ENCODE measurements around the gene CCT8. TPM values are rescaled to one million over a fixed set of nuclear protein-coding genes. Genes with fewer than 3 reads are reported as not detected.

CCT8 gene
- total RNA-seq, 1 donor from 2014 or later = 132 TPM

GRCh38 chr21:29084372-29084771, 10.9 kb upstream of the CCT8 start:
- Mint-ChIP-seq H3K4me3 (ENCODE audit: unreplicated experiment) (no peak overlapping the region), H3K27ac (ENCODE audit: unreplicated experiment) (no peak overlapping the region), H3K4me1 (ENCODE audit: unreplicated experiment) (peaks cover 7% of the 10 kb centered on the region), H3K36me3 (ENCODE audit: unreplicated experiment) (no peaks in the 10 kb centered on the region), H3K27me3 (ENCODE audit: unreplicated experiment) (peaks cover 3% of the 10 kb centered on the region), H3K9me3 (ENCODE audit: unreplicated experiment) (no peaks in the 10 kb centered on the region)
- no peak for TF ChIP-seq CTCF (IDR thresholded peaks at IDR 0.05)
- no peak for DNase-seq (ENCODE audit: extremely low spot score, unreplicated experiment)

- H3K27ac Mint-ChIP-seq (ENCODE audit: unreplicated experiment) = no peak overlapping the region
- no peaks in the 10 kb centered on the region for H3K36me3 Mint-ChIP-seq (ENCODE audit: unreplicated experiment)
- H3K27me3 Mint-ChIP-seq (ENCODE audit: unreplicated experiment) = peaks cover 3% of the 10 kb centered on the region
- peaks cover 7% of the 10 kb centered on the region for H3K4me1 Mint-ChIP-seq (ENCODE audit: unreplicated experiment)
- no peaks in the 10 kb centered on the region for H3K9me3 Mint-ChIP-seq (ENCODE audit: unreplicated experiment)
- no peak for TF ChIP-seq CTCF (IDR thresholded peaks at IDR 0.05)
- no peak overlapping the region for H3K4me3 Mint-ChIP-seq (ENCODE audit: unreplicated experiment)
- DNase-seq (ENCODE audit: extremely low spot score, unreplicated experiment) = no peak
Measured at GRCh38 chr21:29083306-29083705, 9.9 kb upstream of the CCT8 start.

DNA sequence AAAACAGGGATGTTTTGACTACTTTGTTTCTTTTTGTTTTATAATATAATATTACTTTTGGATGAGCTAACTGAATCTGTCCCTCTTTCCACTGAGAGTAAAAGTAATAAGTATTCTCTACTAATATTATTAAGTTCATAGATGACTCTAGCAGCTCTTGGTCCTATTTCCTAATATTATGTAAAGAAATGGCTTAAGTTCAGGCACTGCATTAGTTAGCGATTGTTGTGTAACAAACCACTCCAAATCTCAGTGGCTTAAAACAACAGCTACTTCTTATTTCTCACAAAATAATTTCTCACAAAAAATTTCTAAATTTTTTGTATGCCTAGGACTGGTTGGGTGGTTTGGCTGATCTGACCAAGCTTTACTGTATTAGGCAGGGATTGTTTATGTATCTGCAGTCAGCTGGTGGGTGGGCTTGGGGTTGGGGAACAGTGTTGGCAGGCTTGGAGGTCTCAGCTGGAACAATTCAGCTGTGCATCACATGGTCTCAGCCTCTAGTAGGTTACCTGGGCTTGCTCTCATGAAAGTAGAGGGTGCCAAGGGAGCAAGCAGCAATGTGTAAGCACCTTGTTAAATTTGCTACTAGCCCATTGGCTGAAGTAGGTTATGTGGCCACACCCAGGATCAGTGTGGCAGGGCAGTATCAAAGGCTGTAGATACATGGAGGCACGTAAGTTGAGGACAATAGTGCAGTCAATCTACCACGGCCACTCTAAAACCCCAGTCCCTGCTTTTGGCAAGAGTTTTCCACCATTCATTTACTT, 8.8 kb upstream of the CCT8 start:
- Mint-ChIP-seq H3K4me3 (ENCODE audit: unreplicated experiment) (no peak overlapping the region), H3K4me1 (ENCODE audit: unreplicated experiment) (peaks cover 9% of the 10 kb centered on the region), H3K36me3 (ENCODE audit: unreplicated experiment) (no peaks in the 10 kb centered on the region), H3K27me3 (ENCODE audit: unreplicated experiment) (peaks cover 3% of the 10 kb centered on the region), H3K9me3 (ENCODE audit: unreplicated experiment) (no peaks in the 10 kb centered on the region), H3K27ac (ENCODE audit: unreplicated experiment) (no peak overlapping the region)
- no peak for TF ChIP-seq CTCF (IDR thresholded peaks at IDR 0.05)
- no peak for DNase-seq (ENCODE audit: extremely low spot score, unreplicated experiment)

GRCh38 chr21:29080454-29080941, 7.0 kb upstream of the CCT8 start:
- no peak overlapping the region for H3K4me3 Mint-ChIP-seq (ENCODE audit: unreplicated experiment)
- no peaks in the 10 kb centered on the region for H3K36me3 Mint-ChIP-seq (ENCODE audit: unreplicated experiment)
- no peak overlapping the region for H3K27ac Mint-ChIP-seq (ENCODE audit: unreplicated experiment)
- no peak for TF ChIP-seq CTCF (IDR thresholded peaks at IDR 0.05)
- peaks cover 3% of the 10 kb centered on the region for H3K27me3 Mint-ChIP-seq (ENCODE audit: unreplicated experiment)
- DNase-seq (ENCODE audit: extremely low spot score, unreplicated experiment) = no peak
- H3K4me1 Mint-ChIP-seq (ENCODE audit: unreplicated experiment) = peaks cover 9% of the 10 kb centered on the region
- no peaks in the 10 kb centered on the region for H3K9me3 Mint-ChIP-seq (ENCODE audit: unreplicated experiment)

DNA sequence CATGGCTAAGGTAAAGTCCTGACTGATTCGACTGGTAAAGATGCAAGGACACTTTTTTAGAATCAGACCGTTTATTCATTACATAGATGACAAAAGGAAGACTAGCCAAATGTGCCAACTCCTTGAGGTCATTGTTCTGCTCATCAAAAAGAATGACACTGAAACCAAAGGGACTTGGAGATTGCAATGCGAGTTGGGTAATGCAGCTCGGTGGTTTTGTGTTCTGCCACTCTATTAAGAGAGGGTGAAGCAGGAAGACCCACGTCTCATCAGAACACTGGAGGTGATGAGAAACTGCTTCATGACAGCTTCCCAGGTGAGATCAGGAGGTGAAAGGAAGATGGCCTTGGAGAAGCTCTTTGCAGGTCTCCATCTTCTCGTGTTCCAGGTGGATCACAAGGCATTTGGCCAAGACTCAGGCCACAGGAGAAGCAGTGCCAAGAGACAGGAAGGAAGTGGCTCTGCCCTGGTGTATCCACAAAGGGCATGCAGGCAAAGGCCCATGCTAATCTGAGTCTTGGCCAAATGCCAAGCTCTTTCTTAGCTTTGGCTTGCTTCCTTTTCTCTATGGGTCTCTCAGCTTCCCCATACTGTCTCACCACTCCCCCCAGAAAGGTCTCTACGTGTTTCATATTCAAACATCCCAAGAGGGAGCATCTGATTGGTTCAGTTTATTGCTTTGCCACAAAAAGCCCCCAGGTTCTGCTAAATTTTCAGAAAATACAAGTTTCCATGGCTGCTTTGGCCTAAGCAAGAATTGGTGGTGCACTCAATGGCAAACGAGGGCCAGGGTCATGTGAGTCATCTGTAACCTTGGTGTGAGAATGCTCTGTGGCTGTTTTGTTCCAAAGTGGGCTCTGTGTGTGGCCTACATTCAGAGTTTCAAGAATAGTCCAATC, 5.7 kb upstream of the CCT8 start:
- Mint-ChIP-seq H3K9me3 (ENCODE audit: unreplicated experiment) (no peaks in the 10 kb centered on the region), H3K4me1 (ENCODE audit: unreplicated experiment) (peaks cover 5% of the 10 kb centered on the region), H3K27ac (ENCODE audit: unreplicated experiment) (no peak overlapping the region), H3K27me3 (ENCODE audit: unreplicated experiment) (peaks cover 3% of the 10 kb centered on the region), H3K4me3 (ENCODE audit: unreplicated experiment) (no peak overlapping the region), H3K36me3 (ENCODE audit: unreplicated experiment) (no peaks in the 10 kb centered on the region)
- TF ChIP-seq CTCF (IDR thresholded peaks at IDR 0.05) = no peak
- DNase-seq (ENCODE audit: extremely low spot score, unreplicated experiment) = no peak
